ES-I3 (cell line): ENCODE data around the gene ATXN2.
"Not testable (repeated sequence)": the region's sequence is repeated elsewhere in the genome, so short reads cannot be mapped to it uniquely, and the experiment has no call there.

Source experiments
- H3K36me3 ChIP-seq: 2 replicates; pipeline ENCODE4 v1.6.1; 2013; ENCODE audit warnings: mild to moderate bottlenecking, low read length, control low read depth, moderate library complexity; ENCODE audit not compliant: insufficient read depth
- H3K4me1 ChIP-seq: 2 replicates; pipeline ENCODE4 v1.6.1; 2013; ENCODE audit warnings: mild to moderate bottlenecking, control low read depth, low read length; ENCODE audit not compliant: insufficient read depth
- H3K9ac ChIP-seq: 2 replicates; pipeline ENCODE4 v1.6.1; 2013; ENCODE audit warnings: low read depth, mild to moderate bottlenecking, low read length, moderate library complexity
- H3K9me3 ChIP-seq: 2 replicates; pipeline ENCODE4 v1.6.1; 2013; ENCODE audit warnings: mild to moderate bottlenecking, low read length, moderate library complexity; ENCODE audit not compliant: control insufficient read depth, insufficient read depth

ATXN2 gene

DNA sequence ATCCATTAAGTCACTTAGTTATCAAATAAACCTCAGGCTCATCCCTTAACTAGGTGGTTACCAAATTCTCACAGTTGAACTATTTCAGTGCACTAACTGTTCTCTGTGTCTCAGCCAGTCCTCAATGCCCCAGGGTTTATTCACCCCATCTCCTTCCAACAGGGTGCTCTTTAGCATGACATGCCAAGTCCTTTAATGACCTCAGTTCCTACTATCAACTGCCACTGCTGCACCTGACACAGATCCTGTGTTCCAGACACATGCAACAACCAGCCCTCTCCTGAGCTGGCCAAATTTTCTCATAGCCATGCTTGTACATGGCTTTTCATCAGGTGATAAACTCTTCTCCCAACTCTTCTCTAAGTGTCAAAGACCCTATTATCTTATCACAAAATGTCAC, 80.0 kb downstream of the ATXN2 start:
- H3K9me3 ChIP-seq = no peaks in the 10 kb centered on the region
- H3K36me3 ChIP-seq = peaks cover 11% of the 10 kb centered on the region
- no peak overlapping the region for H3K9ac ChIP-seq
- no peaks in the 10 kb centered on the region for H3K4me1 ChIP-seq

DNA sequence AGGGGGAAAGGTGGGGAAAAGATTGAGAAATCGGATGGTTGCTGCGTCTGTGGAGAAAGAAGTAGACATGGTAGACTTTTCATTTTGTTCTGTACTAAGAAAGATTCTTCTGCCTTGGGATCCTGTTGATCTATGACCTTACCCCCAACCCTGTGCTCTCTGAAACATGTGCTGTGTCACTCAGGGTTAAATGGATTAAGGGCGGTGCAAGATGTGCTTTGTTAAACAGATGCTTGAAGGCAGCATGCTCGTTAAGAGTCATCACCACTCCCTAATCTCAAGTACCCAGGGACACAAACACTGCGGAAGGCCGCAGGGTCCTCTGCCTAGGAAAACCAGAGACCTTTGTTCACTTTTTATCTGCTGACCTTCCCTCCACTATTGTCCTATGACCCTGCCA, 91.4 kb downstream of the ATXN2 start:
- not testable (repeated sequence) for H3K9ac ChIP-seq, H3K9me3 ChIP-seq, H3K4me1 ChIP-seq
- peaks cover 14% of the 10 kb centered on the region for H3K36me3 ChIP-seq

DNA sequence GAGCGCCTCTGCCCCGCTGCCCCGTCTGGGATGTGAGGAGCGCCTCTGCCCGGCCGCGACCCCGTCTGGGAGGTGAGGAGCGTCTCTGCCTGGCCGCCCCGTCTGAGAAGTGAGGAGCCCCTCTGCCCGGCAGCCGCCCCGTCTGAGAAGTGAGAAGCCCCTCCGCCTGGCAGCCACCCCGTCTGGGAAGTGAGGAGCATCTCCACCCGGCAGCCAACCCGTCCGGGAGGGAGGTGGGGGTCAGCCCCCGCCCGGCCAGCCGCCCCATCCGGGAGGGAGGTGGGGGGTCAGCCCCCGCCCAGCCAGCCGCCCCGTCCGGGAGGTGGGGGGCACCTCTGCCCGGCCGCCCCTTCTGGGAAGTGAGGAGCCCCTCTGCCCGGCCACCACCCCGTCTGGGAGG, 91.9 kb downstream of the ATXN2 start:
- H3K4me1 ChIP-seq = not testable (repeated sequence)
- H3K36me3 ChIP-seq = peaks cover 15% of the 10 kb centered on the region

DNA sequence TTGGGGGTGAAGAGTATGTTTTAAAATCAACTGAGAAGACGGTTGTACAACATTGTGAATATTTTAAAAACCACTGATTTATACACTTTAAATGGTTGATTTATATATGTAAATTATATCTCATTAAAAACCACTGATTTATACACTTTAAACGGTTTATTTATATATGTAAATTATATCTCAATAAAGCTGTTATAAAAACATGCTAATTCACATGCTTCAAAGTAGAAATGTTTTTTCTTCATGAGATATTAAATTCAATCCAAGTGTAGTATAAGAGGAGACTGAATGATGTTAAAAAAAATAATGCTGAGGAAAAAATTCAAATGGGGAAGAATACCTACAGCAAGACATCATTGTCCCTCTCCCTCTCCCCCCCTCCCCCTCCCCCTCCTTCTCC, 92.9 kb downstream of the ATXN2 start:
- no peaks in the 10 kb centered on the region for H3K9me3 ChIP-seq
- H3K4me1 ChIP-seq = no peaks in the 10 kb centered on the region
- peaks cover 15% of the 10 kb centered on the region for H3K36me3 ChIP-seq
- no peak overlapping the region for H3K9ac ChIP-seq

More for the DNA sequence above, 91.9 kb downstream of the ATXN2 start:
- H3K9ac ChIP-seq, H3K9me3 ChIP-seq: not testable (repeated sequence)

DNA sequence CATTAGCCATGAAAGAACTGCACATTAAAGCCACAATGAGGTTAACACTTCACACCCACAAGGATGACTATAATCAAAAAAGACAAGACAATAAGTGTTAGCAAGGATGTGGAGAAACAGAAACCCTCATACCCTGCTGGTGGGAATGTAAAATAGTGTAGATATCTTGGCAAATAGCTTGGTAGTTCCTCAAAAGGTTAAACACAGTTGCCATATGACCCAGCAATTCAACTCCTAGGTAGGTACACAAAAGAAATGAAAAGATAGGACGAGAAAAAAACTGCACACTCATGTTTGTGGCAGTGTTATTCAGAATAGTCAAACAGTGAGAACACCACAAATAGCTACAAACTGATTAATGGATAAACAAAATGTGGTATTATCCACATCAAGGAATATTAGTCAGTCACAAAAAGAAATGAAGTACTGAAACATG, 93.5 kb downstream of the ATXN2 start:
- Histone ChIP-seq H3K9ac (no peak overlapping the region), H3K4me1 (no peaks in the 10 kb centered on the region), H3K9me3 (no peaks in the 10 kb centered on the region), H3K36me3 (peaks cover 15% of the 10 kb centered on the region)

DNA sequence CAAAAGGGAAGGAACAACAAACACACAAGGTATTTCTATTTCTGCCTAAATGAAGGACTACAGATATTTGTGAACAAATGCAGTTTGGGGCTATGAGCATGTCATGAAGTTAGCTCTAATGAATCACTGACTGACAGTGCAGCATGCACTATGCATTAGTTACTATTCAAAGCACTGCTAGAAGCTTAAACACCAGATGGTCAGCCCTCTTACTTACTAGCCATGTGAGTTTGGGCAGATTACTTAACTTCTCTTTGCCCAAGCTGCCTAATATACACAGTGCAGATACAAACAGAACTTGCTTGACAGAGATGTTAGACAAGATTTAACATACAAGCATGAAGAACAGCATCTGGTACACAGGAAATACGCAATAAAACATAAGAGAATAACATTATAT, 96.0 kb downstream of the ATXN2 start:
- Histone ChIP-seq H3K4me1 (no peaks in the 10 kb centered on the region), H3K9ac (no peak overlapping the region), H3K9me3 (no peaks in the 10 kb centered on the region; the same call in 1 of the 2 replicates), H3K36me3 (peaks cover 11% of the 10 kb centered on the region)

DNA sequence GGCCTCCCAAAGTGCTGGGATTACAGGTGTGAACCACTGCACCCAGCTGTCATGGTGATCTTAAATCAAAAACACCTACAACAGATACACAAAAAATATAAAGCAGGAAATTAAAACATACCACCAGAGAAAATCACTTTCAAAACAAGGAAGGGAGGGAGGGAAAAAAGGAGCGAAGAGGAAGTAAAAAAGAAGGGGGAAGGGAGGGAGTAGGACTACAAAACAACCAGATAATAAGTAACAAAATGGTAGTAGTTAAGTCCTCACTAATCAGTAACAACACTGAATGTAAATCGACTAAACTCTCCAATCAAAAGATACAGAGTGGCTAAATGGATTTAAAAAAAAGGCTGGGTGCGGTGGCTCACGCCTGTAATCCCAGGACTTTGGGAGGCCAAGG, 104.4 kb downstream of the ATXN2 start:
- Histone ChIP-seq H3K36me3 (peaks cover 9% of the 10 kb centered on the region), H3K9me3 (peaks cover 2% of the 10 kb centered on the region; the same call in 1 of the 2 replicates), H3K9ac (no peak overlapping the region), H3K4me1 (no peaks in the 10 kb centered on the region)

DNA sequence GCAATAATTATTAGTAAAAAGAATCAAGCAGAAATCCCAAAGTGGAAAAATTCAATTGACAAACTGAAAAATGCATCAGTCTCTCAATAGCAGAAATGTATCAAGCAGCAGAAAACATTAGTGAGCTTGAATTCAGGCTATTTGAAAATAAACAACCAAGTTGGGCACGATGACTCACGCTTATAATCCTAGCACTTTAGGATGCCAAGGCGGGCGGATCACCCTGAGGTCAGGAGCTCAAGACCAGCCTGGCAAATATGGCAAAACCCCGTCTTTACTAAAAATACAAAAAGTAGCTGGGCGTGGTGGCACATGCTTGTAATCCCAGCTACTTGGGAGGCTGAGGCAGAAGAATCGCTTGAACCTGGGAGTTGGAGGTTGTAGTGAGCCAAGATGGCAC, 106.1 kb downstream of the ATXN2 start:
- not testable (repeated sequence) for H3K9me3 ChIP-seq, H3K36me3 ChIP-seq, H3K4me1 ChIP-seq, H3K9ac ChIP-seq

DNA sequence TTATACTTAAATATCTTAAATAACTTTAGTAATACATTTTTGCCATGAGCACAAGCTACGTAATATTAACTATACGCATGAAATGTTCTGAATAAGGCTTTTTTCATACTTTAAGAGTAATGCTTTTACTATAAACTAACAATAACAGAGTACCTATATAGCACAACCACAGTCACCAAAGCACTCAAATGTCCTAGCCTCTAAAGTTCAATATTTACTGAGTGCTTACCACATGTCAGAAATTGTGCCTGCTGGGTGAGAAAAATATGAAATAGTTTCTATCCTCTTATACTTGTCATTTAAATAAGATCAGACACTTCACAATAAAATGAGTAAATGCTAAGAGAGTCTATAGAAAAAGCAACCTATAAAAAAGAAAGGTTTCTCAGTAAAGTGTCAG, 110.3 kb downstream of the ATXN2 start:
- peaks cover 12% of the 10 kb centered on the region for H3K36me3 ChIP-seq
- no peaks in the 10 kb centered on the region for H3K4me1 ChIP-seq
- H3K9ac ChIP-seq = no peak overlapping the region
- H3K9me3 ChIP-seq = no peaks in the 10 kb centered on the region

DNA sequence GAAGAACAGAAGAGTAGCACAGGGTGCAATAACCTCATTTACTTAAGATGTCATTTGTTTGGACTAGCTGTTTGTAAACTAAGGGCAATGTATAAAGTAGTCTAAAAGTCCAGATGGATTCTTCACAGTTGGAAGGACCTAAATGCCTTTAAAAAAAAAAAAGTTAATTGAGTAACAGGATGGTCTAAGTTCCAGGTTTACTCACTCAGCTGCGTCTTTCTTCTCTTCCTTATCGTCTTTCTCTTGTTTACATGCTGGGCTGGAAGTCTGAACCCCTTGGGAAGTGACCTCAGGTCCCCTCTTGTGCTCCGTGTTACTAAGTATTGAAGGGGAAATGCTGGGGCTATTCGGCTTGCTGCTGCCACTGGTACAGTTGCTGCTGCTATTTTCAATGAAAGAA, 110.8 kb downstream of the ATXN2 start:
- Histone ChIP-seq H3K9me3 (no peaks in the 10 kb centered on the region), H3K9ac (no peak overlapping the region), H3K36me3 (peaks cover 12% of the 10 kb centered on the region)

DNA sequence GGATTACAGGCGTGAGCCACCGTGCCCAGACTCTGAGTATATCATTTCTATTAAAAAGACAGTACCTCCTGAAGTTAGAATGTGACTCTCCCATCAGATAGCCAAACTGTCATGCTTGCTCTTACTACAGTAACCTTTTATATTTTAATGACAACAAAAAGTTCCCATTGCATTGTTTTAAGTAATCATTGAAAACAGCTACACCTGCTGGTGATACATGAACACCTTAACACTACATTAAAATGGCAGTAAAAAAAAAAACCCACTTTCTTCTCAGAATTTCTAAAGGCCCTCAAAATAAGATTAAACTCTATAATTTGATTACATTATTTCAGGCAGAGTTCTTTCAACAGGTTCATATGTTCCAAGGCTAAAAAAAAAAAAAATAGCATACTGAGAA, 116.7 kb downstream of the ATXN2 start:
- H3K36me3 ChIP-seq = no peaks in the 10 kb centered on the region; the same call in none of the 2 replicates
- peaks cover 2% of the 10 kb centered on the region; the same call in 1 of the 2 replicates for H3K9me3 ChIP-seq
- H3K4me1 ChIP-seq = no peaks in the 10 kb centered on the region
- H3K9ac ChIP-seq = no peak overlapping the region

More for the DNA sequence above, 110.8 kb downstream of the ATXN2 start:
- H3K4me1 ChIP-seq = no peaks in the 10 kb centered on the region

DNA sequence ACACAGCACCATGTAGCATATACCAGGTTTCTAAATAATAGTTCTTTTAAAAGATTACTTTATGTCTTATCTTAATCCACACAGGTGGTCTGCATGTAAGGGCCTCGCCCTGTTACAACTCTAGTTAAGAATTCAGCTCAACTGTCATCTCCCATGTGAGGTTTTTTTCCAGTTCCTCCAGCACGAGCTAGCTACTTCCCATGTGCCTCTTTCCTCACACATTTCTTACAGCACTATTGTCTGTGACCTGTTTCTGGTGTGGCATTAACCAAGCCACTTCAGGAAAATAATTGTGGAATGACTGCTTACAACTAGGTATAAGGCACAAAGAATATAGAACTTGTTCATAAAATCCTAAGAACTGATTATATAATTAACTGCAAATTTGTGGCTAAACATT, 127.9 kb downstream of the ATXN2 start:
- H3K9ac ChIP-seq = no peak overlapping the region
- no peaks in the 10 kb centered on the region for H3K4me1 ChIP-seq
- H3K9me3 ChIP-seq = no peaks in the 10 kb centered on the region
- H3K36me3 ChIP-seq = peaks cover 25% of the 10 kb centered on the region

DNA sequence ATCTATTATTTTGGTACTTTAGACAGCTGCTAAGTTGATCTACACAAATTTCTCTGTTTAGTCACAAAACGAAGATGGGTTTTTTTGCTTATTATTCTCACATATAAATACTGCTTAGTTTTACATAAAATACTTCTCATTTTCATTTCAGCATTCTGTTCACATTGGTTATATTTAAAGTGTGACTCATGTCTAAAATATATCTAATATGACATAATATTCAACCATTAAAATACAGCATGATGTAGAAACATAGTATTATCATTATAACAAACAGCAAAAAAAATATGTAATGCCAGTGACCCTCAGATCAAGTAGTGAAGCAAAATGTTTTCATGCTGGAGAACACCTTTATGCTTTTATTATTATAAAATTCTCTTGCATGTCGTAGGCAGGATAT, 129.7 kb downstream of the ATXN2 start:
- Histone ChIP-seq H3K36me3 (peaks cover 18% of the 10 kb centered on the region), H3K9ac (no peak overlapping the region), H3K9me3 (no peaks in the 10 kb centered on the region), H3K4me1 (no peaks in the 10 kb centered on the region)

DNA sequence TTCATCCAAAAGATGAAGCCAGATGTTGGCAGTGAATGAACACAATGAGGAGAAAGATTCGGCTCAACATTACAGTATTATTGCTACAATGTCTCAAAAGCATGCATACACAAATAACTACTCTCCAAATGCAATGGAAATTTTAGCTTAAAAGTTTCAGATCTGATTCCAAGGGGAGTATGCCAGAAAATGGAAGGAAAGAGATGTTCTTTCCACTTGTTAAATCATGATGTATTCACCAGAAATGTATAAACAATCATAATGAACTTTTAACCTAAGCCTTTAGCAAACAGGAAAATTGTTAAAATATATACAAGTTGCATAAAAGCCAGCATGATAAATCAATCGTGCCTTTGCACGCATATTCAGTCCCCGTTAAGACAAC, 131.3 kb downstream of the ATXN2 start:
- H3K36me3 ChIP-seq = peaks cover 14% of the 10 kb centered on the region
- no peaks in the 10 kb centered on the region for H3K4me1 ChIP-seq

DNA sequence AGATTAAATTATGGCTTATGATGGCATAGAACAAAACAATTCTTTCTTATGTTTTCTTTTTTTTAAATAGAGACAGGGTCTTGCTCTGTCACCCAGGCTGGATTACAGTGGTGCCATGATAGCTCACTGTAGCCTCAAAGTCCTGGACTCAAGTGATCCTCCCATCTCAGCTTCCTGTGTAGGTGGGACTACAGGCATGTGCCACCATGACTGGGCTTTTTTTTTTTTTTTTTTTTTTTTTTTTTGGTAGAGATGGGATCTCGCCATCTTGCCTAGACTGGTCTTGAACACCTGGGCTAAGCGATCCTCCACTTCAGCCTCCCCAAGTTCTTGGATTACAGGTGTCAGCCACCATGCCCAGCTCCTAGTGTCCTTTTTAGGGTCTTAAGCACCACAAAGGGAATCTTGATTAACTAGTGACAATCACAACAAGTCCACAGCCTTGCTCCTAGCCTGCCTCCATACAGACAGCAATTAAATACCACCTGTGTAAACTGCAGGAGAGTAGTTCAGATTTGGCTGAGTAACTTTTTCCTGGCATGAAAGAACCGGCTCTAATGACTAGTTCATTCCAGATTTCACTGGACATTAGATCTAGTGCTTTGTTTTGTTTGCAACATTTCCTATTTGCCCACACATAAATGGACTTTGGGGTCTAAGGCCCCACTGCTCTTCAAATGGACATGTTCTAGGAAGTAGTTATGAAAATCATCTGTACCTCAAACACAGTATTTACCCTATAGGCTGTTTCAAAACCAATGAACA, 131.8 kb downstream of the ATXN2 start:
- Histone ChIP-seq H3K9me3 (no peaks in the 10 kb centered on the region), H3K36me3 (peaks cover 14% of the 10 kb centered on the region), H3K4me1 (no peaks in the 10 kb centered on the region)

More for the DNA sequence above, 131.3 kb downstream of the ATXN2 start:
- Histone ChIP-seq H3K9ac (no peak overlapping the region), H3K9me3 (no peaks in the 10 kb centered on the region)

More for the DNA sequence above, 131.8 kb downstream of the ATXN2 start:
- no peak overlapping the region for H3K9ac ChIP-seq
